Immature natural killer cell (primary cell): Measurements from ENCODE around the gene RICTOR. TPM values are rescaled to one million over a fixed set of nuclear protein-coding genes. Genes with fewer than 3 reads are reported as not detected.

Experiments
- DNase-seq, 3 donors: peaks; one replicate each; pipeline ENCODE4 v3.0.0; 2022; ENCODE audit warnings: mixed read lengths in 1 of 3
- H3K27ac Mint-ChIP-seq, 6 donors: one replicate each; pipeline ENCODE4 v1.8.0; 2020; ENCODE audit warnings: mixed read lengths in 6 of 6, mild to moderate bottlenecking in 5 of 6, inconsistent platforms in 4 of 6, moderate library complexity in 3 of 6
- H3K27me3 Mint-ChIP-seq, 3 donors: one replicate each; pipeline ENCODE4 v1.8.0; 2020 to 2021; ENCODE audit warnings: low read depth in 3 of 3, mild to moderate bottlenecking in 3 of 3, mixed read lengths in 3 of 3, moderate library complexity in 3 of 3, inconsistent platforms in 1 of 3
- H3K36me3 Mint-ChIP-seq, 3 donors: one replicate each; pipeline ENCODE4 v1.8.0; 2020; ENCODE audit warnings: mixed read lengths in 3 of 3, inconsistent platforms in 2 of 3, mild to moderate bottlenecking in 2 of 3
- H3K4me1 Mint-ChIP-seq, 2 donors: one replicate each; pipeline ENCODE4 v1.8.0; 2020; ENCODE audit warnings: inconsistent platforms in 2 of 2, mild to moderate bottlenecking in 2 of 2, mixed read lengths in 2 of 2, moderate library complexity in 1 of 2
- H3K4me3 Mint-ChIP-seq, 5 donors: one replicate each; pipeline ENCODE4 v1.8.0; 2020; ENCODE audit warnings: mild to moderate bottlenecking in 5 of 5, mixed read lengths in 5 of 5, inconsistent platforms in 3 of 5, moderate library complexity in 3 of 5
- H3K9me3 Mint-ChIP-seq, 6 donors: one replicate each; pipeline ENCODE4 v1.8.0; 2020; ENCODE audit warnings: mild to moderate bottlenecking in 6 of 6, mixed read lengths in 6 of 6, inconsistent platforms in 4 of 6, moderate library complexity in 3 of 6
- polyA plus RNA-seq, 3 donors: library from polyadenylated mRNA; unstranded; fragments of 300-500 nt; fragmentation: Illumina TruSeq; gene quantifications; one replicate each; pipeline ENCODE4 v1.2.3, GENCODE V29; 2021

The RICTOR gene, protein sequence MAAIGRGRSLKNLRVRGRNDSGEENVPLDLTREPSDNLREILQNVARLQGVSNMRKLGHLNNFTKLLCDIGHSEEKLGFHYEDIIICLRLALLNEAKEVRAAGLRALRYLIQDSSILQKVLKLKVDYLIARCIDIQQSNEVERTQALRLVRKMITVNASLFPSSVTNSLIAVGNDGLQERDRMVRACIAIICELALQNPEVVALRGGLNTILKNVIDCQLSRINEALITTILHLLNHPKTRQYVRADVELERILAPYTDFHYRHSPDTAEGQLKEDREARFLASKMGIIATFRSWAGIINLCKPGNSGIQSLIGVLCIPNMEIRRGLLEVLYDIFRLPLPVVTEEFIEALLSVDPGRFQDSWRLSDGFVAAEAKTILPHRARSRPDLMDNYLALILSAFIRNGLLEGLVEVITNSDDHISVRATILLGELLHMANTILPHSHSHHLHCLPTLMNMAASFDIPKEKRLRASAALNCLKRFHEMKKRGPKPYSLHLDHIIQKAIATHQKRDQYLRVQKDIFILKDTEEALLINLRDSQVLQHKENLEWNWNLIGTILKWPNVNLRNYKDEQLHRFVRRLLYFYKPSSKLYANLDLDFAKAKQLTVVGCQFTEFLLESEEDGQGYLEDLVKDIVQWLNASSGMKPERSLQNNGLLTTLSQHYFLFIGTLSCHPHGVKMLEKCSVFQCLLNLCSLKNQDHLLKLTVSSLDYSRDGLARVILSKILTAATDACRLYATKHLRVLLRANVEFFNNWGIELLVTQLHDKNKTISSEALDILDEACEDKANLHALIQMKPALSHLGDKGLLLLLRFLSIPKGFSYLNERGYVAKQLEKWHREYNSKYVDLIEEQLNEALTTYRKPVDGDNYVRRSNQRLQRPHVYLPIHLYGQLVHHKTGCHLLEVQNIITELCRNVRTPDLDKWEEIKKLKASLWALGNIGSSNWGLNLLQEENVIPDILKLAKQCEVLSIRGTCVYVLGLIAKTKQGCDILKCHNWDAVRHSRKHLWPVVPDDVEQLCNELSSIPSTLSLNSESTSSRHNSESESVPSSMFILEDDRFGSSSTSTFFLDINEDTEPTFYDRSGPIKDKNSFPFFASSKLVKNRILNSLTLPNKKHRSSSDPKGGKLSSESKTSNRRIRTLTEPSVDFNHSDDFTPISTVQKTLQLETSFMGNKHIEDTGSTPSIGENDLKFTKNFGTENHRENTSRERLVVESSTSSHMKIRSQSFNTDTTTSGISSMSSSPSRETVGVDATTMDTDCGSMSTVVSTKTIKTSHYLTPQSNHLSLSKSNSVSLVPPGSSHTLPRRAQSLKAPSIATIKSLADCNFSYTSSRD (N-terminal part only)
- polyA plus RNA-seq = 10 to 100 TPM in 1 of 3 donors, 1 to 10 TPM in 2; 6.7 to 14.0 (median 7.4) TPM

DNA sequence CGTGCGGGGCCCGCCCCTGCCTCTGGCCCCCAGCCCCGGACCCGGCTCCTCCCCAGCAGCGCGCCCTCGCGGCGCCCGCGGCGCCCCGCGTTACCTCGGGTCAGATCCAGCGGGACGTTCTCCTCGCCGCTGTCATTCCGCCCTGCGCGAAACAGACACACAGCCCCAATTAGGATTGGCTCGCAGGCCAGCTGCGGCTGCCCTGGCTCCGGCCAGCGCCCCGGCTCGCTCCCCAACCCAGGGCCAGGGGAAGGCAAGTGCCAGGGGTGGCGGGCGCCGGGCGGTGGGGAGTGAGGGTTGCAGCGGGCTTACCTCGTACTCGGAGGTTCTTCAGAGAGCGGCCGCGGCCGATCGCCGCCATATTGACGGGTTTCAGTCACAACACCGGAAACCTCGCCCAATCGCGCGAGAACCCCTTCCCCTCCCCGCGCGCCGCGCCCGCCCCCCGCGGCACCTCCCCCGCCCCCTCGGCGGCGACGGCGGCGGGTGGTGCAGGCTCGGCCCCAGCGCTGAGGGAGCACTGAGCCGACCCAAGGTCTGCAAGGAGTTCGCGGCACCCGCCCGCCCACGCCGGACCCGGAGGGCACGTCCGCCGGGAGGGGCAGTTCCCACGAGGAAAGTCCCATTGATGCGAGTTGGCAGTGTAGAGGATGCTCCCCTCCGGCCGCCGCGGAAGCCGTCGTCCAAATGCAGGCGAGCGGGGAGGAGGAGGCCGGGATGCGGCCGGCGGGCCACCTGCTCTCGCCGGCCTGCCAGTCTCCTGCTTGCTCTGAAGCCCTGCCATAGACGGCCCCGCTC is at the start of gene RICTOR:
RICTOR (minus strand) TSS at position 383 of the 798 bp plus-strand sequence; CDS start at position 361, 22 bp downstream.
- Mint-ChIP-seq H3K36me3 (no peaks in the 10 kb centered on the region), H3K9me3 (no peaks in the 10 kb centered on the region), H3K4me1 (peaks cover 40 to 61% of the 10 kb centered on the region in 2 donors), H3K27me3 (peaks cover 10 to 23% (median 18%) of the 10 kb centered on the region in 3 donors), H3K4me3 (peak within 1 kb of the TSS; percentile 97 to 99 (median 99)), H3K27ac (peak within 1 kb of the TSS; percentile 95 to 99 (median 98))
- DNase-seq = peak; percentile 89 to 90 (median 90)

DNA sequence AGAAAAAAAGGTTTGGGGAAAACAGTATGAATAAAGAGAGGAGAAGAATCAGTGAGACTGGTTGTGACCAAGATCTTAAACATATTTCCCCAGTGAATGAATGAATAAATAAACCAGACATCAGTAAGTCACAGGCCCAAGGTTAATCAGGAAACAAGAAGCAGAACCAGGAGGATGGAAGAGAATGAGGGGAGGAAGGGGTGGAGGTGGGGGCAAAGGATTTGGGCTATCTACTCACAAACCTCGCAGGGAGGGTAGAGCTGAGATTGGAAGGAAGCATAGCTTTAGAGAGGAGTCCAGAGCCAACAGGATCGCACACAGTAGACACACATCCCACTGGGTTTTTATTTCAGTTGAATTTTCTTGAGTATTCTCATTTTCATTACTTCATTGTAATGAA is 47.7 kb upstream of the RICTOR start:
- H3K4me1 Mint-ChIP-seq = peaks cover 0 to 15% of the 10 kb centered on the region in 2 donors
- peaks cover 26 to 44% (median 27%) of the 10 kb centered on the region in 3 donors for H3K36me3 Mint-ChIP-seq
- peaks cover 0 to 3% (median 2%) of the 10 kb centered on the region in 3 donors for H3K27me3 Mint-ChIP-seq
- no peak overlapping the region for H3K27ac Mint-ChIP-seq
- no peak for DNase-seq
- H3K9me3 Mint-ChIP-seq = no peaks in the 10 kb centered on the region
- no peak overlapping the region for H3K4me3 Mint-ChIP-seq

DNA sequence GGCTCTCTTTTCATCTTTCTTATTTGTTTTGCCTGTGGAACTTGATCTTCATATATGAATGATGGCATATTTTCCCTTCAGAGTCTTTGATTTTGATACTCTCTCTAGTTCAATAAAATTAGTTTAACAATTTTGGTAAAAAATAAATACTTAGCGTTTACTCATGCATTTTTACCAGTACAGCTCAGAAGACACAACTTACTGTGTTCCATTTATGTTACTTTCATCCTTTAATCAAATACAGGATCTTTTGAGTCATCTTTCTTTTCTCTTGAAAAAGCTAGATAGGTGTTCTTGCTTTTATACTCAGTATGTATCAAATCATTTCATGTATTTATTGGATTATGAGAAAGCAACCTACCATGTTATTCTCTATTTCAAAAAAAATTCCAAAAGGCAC is 47.1 kb upstream of the RICTOR start:
- H3K27me3 Mint-ChIP-seq = peaks cover 0 to 3% (median 2%) of the 10 kb centered on the region in 3 donors
- no peak overlapping the region for H3K27ac Mint-ChIP-seq
- no peak overlapping the region for H3K4me3 Mint-ChIP-seq
- DNase-seq = no peak
- H3K36me3 Mint-ChIP-seq = peaks cover 26 to 44% (median 32%) of the 10 kb centered on the region in 3 donors
- H3K4me1 Mint-ChIP-seq = peaks cover 0 to 15% of the 10 kb centered on the region in 2 donors
- no peaks in the 10 kb centered on the region for H3K9me3 Mint-ChIP-seq

DNA sequence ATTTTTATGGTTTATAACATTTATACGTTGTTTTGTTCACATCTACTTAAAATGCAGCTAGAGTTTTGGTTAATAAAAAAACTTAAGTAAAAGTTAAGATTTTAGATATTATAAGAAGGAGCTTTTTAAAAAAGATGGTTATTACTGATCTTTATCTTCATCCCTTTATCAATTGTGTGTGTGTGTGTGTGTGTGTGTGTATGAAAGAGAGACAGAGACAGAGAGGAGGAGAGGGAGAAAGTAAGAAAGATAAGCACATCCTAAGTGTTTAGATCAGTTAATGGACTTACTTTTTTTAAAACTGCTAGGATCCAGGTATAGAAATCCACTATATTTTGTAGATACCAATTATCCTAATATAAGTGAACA is 45.8 kb upstream of the RICTOR start:
- peaks cover 3 to 16% of the 10 kb centered on the region in 2 donors for H3K4me1 Mint-ChIP-seq
- peaks cover 0 to 3% (median 2%) of the 10 kb centered on the region in 3 donors for H3K27me3 Mint-ChIP-seq
- H3K27ac Mint-ChIP-seq = peak overlapping the region in 2 of 6 donors; percentile 20 to 79
- H3K9me3 Mint-ChIP-seq = no peaks in the 10 kb centered on the region
- peaks cover 18 to 45% (median 29%) of the 10 kb centered on the region in 3 donors for H3K36me3 Mint-ChIP-seq
- no peak for DNase-seq
- H3K4me3 Mint-ChIP-seq = no peak overlapping the region

DNA sequence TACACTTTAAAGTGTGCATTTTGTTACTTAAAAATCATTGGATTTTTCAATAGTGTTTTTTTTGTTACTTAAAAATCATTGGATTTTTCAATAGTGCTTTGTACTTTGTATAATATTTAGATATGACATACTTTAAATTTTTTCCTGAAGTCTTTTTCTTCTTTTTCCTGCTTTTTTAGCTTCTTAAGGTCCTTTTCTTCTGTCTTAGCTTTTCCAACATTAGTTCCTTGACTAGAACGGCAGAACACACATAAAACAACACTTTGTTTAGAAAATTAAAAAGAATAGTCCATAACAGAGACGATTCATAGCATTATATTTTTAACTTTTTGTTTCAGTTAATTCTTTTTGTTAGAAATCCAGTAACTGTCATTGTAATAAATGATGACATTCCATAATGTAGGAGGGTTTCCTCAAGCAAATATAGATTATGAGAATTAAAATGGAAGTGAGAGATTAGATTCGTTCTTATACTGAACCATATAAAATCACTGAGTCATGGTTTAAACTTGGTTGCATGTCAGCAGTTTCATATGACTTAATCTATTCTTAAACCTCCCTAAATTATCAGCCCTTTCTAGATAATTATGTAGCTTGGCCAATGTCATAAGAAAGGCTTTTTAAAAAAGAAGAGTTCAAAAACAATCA is 45.3 kb upstream of the RICTOR start:
- peaks cover 3 to 16% of the 10 kb centered on the region in 2 donors for H3K4me1 Mint-ChIP-seq
- H3K4me3 Mint-ChIP-seq = no peak overlapping the region
- H3K27ac Mint-ChIP-seq = peak overlapping the region in 1 of 6 donors; percentile 20
- H3K36me3 Mint-ChIP-seq = peaks cover 13 to 49% (median 34%) of the 10 kb centered on the region in 3 donors
- no peak for DNase-seq
- no peaks in the 10 kb centered on the region for H3K9me3 Mint-ChIP-seq
- peaks cover 0 to 3% (median 2%) of the 10 kb centered on the region in 3 donors for H3K27me3 Mint-ChIP-seq

DNA sequence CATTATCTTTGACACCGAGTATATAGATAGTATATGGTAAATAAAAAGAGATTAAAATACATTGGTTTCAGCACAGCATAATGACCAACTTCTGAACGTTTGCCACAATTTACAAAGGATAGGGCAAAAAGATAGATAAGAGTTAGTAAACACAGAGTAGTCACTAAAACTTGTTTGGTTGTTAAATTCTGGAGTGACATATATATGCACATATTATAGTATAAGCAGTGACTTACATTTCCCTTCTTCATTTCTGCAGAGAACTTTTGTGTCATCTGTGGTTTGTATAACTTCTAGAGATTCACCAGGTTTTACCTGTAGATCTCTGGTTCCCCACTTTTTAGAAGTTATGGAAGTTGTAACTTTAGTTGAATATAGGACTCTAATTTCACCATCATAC is 44.4 kb upstream of the RICTOR start:
- H3K4me1 Mint-ChIP-seq = peaks cover 3 to 16% of the 10 kb centered on the region in 2 donors
- no peak overlapping the region for H3K4me3 Mint-ChIP-seq
- peaks cover 0 to 3% (median 2%) of the 10 kb centered on the region in 3 donors for H3K27me3 Mint-ChIP-seq
- H3K9me3 Mint-ChIP-seq = no peaks in the 10 kb centered on the region
- DNase-seq = no peak
- H3K36me3 Mint-ChIP-seq = peaks cover 7 to 55% (median 34%) of the 10 kb centered on the region in 3 donors
- H3K27ac Mint-ChIP-seq = no peak overlapping the region

DNA sequence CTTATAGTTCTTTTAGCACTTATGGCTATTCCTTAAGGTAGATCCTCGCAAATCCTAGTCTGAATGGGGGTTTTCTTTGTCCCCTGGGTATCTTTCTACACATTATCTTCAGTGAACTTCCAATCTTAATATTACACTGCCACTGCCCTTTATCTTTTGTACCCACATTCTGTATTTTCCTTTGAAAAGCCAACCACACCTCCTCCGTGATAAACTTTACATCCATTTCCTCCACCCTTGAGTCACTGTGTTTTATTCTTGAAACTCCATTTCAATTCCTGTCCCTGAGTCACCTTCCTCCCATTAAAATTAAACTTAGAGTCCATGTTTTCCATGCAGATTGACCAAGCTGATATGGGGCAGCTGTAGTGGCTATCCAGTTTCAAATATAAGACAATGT is 43.2 kb upstream of the RICTOR start:
- Mint-ChIP-seq H3K4me1 (peaks cover 3 to 16% of the 10 kb centered on the region in 2 donors), H3K27me3 (peaks cover 0 to 3% (median 2%) of the 10 kb centered on the region in 3 donors), H3K27ac (peak overlapping the region in 3 of 6 donors; percentile 6 to 77 (median 13)), H3K36me3 (peaks cover 11 to 62% (median 42%) of the 10 kb centered on the region in 3 donors), H3K4me3 (no peak overlapping the region), H3K9me3 (no peaks in the 10 kb centered on the region)
- no peak for DNase-seq

DNA sequence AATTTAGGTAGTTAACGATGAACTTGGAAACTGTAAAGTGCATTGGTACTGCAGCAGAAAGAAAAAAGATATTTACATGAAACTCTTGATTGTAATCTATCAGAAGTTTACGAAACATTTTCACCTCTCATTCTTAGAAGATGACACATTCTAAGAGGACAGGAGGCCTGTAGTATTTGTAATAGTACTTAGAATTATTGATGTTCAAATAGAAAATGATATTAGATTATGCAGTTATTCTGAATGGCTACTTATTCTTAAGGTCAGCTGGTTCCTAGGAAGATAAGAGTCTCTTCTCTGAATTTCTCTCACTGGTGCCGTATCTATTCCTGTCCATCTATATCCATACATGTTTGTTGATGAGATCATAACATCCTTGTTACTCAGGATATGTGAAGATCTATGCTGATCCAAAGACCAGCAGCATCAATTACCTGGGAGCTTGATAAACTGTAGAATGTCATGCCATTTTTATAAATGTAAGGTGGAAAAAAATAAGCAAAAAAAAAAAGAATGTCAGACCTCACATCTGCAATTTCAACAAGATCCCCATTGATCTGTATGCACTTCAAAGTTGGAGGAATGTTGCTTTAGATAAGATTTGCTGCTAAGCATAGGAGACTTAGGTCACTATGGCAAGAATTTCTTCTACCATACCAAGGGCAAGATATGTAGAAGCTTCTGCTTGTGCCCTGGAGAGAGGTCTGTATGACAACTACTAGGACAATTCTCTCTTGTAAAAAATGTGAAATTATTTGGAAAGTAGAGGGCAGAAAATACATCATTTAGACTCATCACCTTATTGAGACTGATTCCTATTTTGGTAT is 42.4 kb upstream of the RICTOR start:
- Mint-ChIP-seq H3K4me3 (no peak overlapping the region), H3K27me3 (peaks cover 0 to 3% (median 2%) of the 10 kb centered on the region in 3 donors), H3K4me1 (peaks cover 3 to 16% of the 10 kb centered on the region in 2 donors), H3K36me3 (peaks cover 11 to 55% (median 42%) of the 10 kb centered on the region in 3 donors), H3K27ac (peak overlapping the region in 5 of 6 donors; percentile 3 to 57 (median 38)), H3K9me3 (no peaks in the 10 kb centered on the region)
- DNase-seq = no peak

DNA sequence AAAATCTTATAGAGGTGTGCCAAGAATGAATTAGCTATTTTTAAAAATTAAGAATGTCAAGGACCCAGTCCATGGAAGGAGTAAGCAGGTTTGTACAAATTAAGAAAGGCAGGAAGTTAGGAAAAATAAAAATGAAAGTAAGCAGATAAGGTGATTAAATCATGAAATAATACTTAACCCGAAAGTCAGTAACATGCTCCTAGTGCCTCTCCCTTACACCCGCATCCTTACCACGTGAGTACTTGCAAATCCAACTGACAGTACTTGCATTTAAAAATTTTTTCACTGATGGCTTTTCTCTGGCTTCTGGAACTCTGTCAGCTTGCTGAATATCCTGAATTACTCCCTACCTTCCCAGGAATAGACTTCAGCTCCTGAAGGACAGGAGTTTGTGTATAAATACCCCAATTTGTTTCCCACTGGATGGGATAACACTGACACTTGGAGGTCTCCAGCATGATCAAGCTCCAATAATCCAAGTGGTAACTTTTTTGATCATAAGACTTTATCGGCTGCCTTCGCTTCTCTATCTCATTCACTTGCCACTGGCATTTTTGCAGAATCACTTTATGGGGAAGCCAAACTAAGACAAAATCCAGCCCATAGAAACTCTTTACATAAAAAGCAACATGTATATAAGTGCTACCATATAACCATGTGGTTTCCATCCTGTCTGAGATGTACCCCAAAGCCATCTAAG is 41.6 kb upstream of the RICTOR start:
- DNase-seq = no peak
- H3K9me3 Mint-ChIP-seq = no peaks in the 10 kb centered on the region
- peak overlapping the region in 5 of 6 donors; percentile 5 to 79 (median 46) for H3K27ac Mint-ChIP-seq
- peaks cover 11 to 56% (median 42%) of the 10 kb centered on the region in 3 donors for H3K36me3 Mint-ChIP-seq
- H3K4me3 Mint-ChIP-seq = no peak overlapping the region
- peaks cover 0 to 3% (median 2%) of the 10 kb centered on the region in 3 donors for H3K27me3 Mint-ChIP-seq
- H3K4me1 Mint-ChIP-seq = peaks cover 3 to 16% of the 10 kb centered on the region in 2 donors

DNA sequence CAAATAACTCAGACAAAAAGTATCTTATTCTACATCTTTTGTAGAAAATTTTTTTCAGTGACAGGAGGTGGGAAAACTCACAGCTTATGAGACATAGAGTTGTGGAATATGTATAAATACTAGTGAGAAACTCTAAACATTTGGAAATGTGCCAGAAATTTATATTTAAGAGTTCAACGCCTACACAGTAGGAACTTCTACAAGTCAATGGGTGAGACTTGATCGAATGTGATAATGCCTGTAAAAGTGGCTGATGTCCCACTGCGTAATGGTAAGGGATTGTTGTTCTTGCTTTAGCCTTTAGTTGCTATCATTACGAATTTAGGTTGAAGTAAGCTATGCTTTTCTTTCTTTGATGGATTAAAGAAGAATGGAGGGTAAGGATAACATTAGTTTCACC is 40.0 kb upstream of the RICTOR start:
- Mint-ChIP-seq H3K9me3 (no peaks in the 10 kb centered on the region), H3K27me3 (peaks cover 0 to 2% (median 2%) of the 10 kb centered on the region in 3 donors), H3K27ac (peak overlapping the region in 2 of 6 donors; percentile 48 to 59), H3K4me3 (no peak overlapping the region), H3K36me3 (peaks cover 13 to 60% (median 42%) of the 10 kb centered on the region in 3 donors), H3K4me1 (peaks cover 3 to 16% of the 10 kb centered on the region in 2 donors)
- DNase-seq = no peak
